PC-3 (cell line): ENCODE measurements around the gene MYO6.

ENCODE experiments used
- CTCF ChIP-seq: fragments of 300-600 bp; sonication (generic); conservative IDR thresholded peaks from 2 replicates; pipeline ENCODE4 v1.5.1; 2017; ENCODE audit warnings: antibody characterized with exemption, low read depth, mild to moderate bottlenecking, low read length
- EZH2 ChIP-seq: fragments of 300-600 bp; sonication (generic); IDR thresholded peaks from one replicate; pipeline ENCODE4 v1.6.1; 2017; ENCODE audit warnings: antibody characterized with exemption, mild to moderate bottlenecking, low read length; ENCODE audit not compliant: unreplicated experiment
- EZH2phosphoT487 ChIP-seq: fragments of 300-600 bp; sonication (generic); IDR thresholded peaks from 2 replicates; pipeline ENCODE4 v1.6.1; 2018; ENCODE audit warnings: mild to moderate bottlenecking, antibody characterized with exemption, low read length, borderline replicate concordance

- TF ChIP-seq CTCF: no peak
- TF ChIP-seq EZH2phosphoT487: no peak
- TF ChIP-seq EZH2: no peak
These were observed 66.7 kb downstream of the MYO6 start for GRCh38 chr6:75815756-75816155.
